NCI-H226 (cell line): ENCODE measurements around the gene CCDC106.
A peak's percentile ranks its signal among the peaks of the same experiment; 100 is the strongest.

ENCODE experiments used
- DNase-seq: peaks from one replicate; pipeline ENCODE4 v3.0.0-alpha.2; 2015

The CCDC106 gene

GRCh38 chr19:55647732-55648584 is at the start of gene CCDC106:
Gene CCDC106, plus strand, starts transcription at chr19:55648212. Its CDS starts 835 bp downstream, at chr19:55649047.
- DNase-seq = peak; percentile 36

- DNase-seq = peak; percentile 95
Observed at GRCh38 chr19:55598719-55599467, 49.1 kb upstream of the CCDC106 start.

- peak; percentile 98 for DNase-seq
Observed at GRCh38 chr19:55599468-55599841, 48.6 kb upstream of the CCDC106 start, which contains the start of gene FIZ1. Gene FIZ1, minus strand, starts transcription at chr19:55599517. Its CDS starts 1,652 bp downstream, at chr19:55597865.

GRCh38 chr19:55599842-55600661 is 48.0 kb upstream of the CCDC106 start, which contains the start of gene ZNF524:
Gene ZNF524, plus strand, starts transcription at chr19:55600288. Its CDS starts 1,825 bp downstream, at chr19:55602113.
- peak; percentile 86 for DNase-seq

- no peak for DNase-seq
Observed at GRCh38 chr19:55600662-55601028, 47.4 kb upstream of the CCDC106 start.

GRCh38 chr19:55601084-55601483 is 46.9 kb upstream of the CCDC106 start:
- DNase-seq = no peak

GRCh38 chr19:55602104-55603001 is 45.7 kb upstream of the CCDC106 start:
- no peak for DNase-seq

GRCh38 chr19:55603115-55603514 is 44.9 kb upstream of the CCDC106 start:
- no peak for DNase-seq

- DNase-seq = no peak
Observed at GRCh38 chr19:55603581-55604292, 44.3 kb upstream of the CCDC106 start.

- peak; percentile 99 for DNase-seq
Observed at GRCh38 chr19:55605207-55605636, 42.8 kb upstream of the CCDC106 start.

GRCh38 chr19:55605637-55606470 is 42.2 kb upstream of the CCDC106 start, which contains the start of gene ZNF865:
Gene ZNF865, plus strand, starts transcription at chr19:55605647. Its CDS starts 7,972 bp downstream, at chr19:55613619.
- DNase-seq = peak; percentile 90

- DNase-seq = no peak
Observed at GRCh38 chr19:55606471-55606787, 41.6 kb upstream of the CCDC106 start.

GRCh38 chr19:55606817-55607216 is 41.2 kb upstream of the CCDC106 start:
- no peak for DNase-seq

GRCh38 chr19:55609326-55609725 is 38.7 kb upstream of the CCDC106 start:
- no peak for DNase-seq

GRCh38 chr19:55611300-55611982 is 36.6 kb upstream of the CCDC106 start:
- DNase-seq = no peak

- DNase-seq = no peak
Observed at GRCh38 chr19:55611983-55612645, 35.9 kb upstream of the CCDC106 start.

GRCh38 chr19:55613396-55613795 is 34.6 kb upstream of the CCDC106 start:
- no peak for DNase-seq

- DNase-seq = no peak
Observed at GRCh38 chr19:55613930-55614710, 33.9 kb upstream of the CCDC106 start.
